GM12865 (cell line): Measurements from ENCODE around the gene NTRK2.

Source experiments
- DNase-seq: peaks from one replicate; pipeline ENCODE4 v3.0.0; 2010; ENCODE audit warnings: low read depth
- H3K4me3 ChIP-seq: 2 replicates; pipeline ENCODE4 v1.5.1; 2011; ENCODE audit warnings: mild to moderate bottlenecking, low read depth, low read length, control low read depth
- CTCF ChIP-seq: IDR thresholded peaks from 2 replicates; pipeline ENCODE4 v1.5.1; 2011; ENCODE audit warnings: low read length, control low read depth, low read depth, inconsistent platforms; ENCODE audit not compliant: insufficient read depth; ENCODE audit errors: missing control alignments

NTRK2 gene

GRCh38 chr9:84949971-84950370, 280.4 kb downstream of the NTRK2 start:
- TF ChIP-seq CTCF, result no peak
- no peak overlapping the region for H3K4me3 ChIP-seq
- DNase-seq, result no peak

GRCh38 chr9:84950879-84951811, 281.6 kb downstream of the NTRK2 start:
- DNase-seq, result no peak
- no peak for TF ChIP-seq CTCF
- H3K4me3 ChIP-seq, result no peak overlapping the region

GRCh38 chr9:84953252-84953773, 283.8 kb downstream of the NTRK2 start:
- DNase-seq, result no peak
- no peak for TF ChIP-seq CTCF

GRCh38 chr9:84953797-84954705, 284.5 kb downstream of the NTRK2 start:
- peak; percentile 94 for TF ChIP-seq CTCF
- DNase-seq, result peak; percentile 72
- H3K4me3 ChIP-seq, result no peak overlapping the region

More at GRCh38 chr9:84953252-84953773, 283.8 kb downstream of the NTRK2 start:
- H3K4me3 ChIP-seq, result no peak overlapping the region

- no peak for DNase-seq
- no peak overlapping the region for H3K4me3 ChIP-seq
- no peak for TF ChIP-seq CTCF
Observed at GRCh38 chr9:84955155-84955554, 285.6 kb downstream of the NTRK2 start.

GRCh38 chr9:84955971-84956370, 286.4 kb downstream of the NTRK2 start:
- no peak for DNase-seq
- TF ChIP-seq CTCF, result no peak
- no peak overlapping the region for H3K4me3 ChIP-seq
